Measurements from ENCODE around the gene WRAP73.

- TF ChIP-seq EZH2 (IDR thresholded peaks at IDR 0.05; ENCODE audit: insufficient read depth, poor library complexity, severe bottlenecking) (no peak), EZH2phosphoT487 (IDR thresholded peaks at IDR 0.05; ENCODE audit: insufficient read depth, low read depth) (no peak)
Measured at GRCh38 chr1:3692598-3692997, 42.7 kb upstream of the WRAP73 start.

Data from GM23248 (cell line).